ENCODE results near the gene SRPRB.

The SRPRB gene

DNA sequence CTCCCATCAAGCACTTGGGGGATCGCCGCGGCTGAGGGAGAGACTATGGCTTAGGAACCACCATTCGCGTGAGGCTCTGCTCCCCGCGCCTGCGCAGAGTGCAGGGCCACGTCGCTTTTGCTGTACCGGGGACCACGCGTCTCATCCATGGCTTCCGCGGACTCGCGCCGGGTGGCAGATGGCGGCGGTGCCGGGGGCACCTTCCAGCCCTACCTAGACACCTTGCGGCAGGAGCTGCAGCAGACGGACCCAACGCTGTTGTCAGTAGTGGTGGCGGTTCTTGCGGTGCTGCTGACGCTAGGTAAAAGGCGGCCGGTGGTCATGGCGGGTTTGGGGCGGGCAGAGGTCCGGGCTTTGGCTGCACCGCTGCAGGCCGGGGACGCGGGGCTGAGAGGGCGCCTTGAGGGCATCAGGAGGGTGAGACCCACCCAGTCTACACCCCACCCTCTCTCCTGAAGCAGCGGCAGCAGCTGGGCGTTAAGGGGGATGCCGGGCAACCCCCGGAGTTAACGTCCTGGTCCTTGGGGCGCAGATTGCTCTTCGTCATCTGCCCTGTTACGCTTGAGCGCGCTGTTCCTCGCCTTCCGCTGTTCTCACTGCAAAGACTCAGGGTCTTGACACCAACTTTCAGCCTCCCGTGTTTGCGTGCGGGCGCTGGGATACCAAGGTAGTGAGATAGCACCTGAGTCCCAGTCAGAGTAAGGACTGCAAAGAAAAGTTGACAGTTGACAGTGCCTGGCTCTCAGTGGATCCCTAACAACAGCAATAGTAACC lies at the start of gene SRPRB:
TSS of gene SRPRB (plus strand) at position 114 of the 774 bp plus-strand sequence. CDS start at position 148, 34 bp downstream.
- peak; percentile 95 for DNase-seq (ENCODE audit: low read depth)

DNA sequence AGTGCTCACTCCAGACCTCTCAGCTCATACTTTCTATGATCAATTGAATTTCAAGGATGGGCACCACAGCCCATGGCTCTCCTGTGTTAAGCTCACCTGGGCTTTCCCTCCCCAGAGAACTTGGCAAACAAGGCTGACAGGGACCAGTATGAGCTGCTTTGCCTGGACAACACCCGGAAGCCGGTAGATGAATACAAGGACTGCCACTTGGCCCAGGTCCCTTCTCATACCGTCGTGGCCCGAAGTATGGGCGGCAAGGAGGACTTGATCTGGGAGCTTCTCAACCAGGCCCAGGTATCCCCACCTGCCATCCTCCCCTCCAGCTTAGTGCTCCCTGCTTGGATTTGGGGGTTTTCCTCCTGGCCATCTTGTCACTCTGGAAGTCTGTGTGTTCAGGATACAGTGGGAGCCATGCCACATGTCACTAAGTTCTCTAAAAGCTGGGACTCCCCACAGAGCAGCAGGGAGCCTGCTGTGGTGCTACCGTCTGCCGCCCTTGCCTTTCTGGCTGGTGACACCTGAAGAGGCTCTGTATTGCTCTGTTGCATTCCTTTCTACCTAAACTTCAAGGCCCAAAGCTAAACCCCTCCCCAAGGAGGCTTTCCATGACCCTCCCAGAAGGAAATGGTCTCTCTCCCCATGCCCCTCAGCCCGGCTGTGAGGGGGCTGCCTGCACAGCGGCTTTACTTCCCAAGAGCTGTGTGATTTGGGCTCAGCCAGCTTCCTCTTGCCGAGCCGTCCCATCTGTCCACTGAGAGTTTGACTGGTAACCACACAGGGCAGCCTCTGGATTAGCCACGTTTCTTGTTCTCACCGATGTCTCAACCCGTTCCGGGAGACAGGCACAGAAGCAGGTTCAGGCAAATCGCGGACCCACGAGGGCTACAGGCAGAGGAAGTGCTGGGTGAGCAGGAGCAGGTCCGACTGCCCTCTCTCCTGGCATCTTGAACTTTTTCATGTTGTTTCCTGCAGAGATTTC lies 48.6 kb upstream of the SRPRB start:
- DNase-seq (ENCODE audit: low read depth) = no peak

- DNase-seq (ENCODE audit: low read depth) = no peak
These were observed 47.7 kb upstream of the SRPRB start for GRCh38 chr3:133757701-133758567.

DNA sequence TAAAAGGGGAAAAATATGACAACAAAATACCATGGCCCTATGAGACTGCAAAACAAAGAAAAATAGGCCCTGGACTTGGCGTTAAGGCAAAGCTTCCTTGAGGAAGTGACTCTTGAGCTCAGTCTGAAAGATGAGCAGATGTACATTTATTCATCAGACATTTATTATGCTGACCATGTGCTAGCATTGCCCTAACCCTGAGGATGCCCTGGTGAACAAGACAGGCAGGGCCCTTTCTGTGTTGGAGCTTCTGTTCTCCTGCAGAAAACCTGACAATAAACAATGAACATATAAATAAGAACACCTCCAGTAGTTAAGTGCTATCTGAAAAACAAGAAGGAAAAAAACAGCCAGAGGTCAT lies 47.1 kb upstream of the SRPRB start:
- DNase-seq (ENCODE audit: low read depth) = no peak

- no peak for DNase-seq (ENCODE audit: low read depth)
These were observed 46.5 kb upstream of the SRPRB start for GRCh38 chr3:133758964-133759739.

- no peak for DNase-seq (ENCODE audit: low read depth)
These were observed 45.8 kb upstream of the SRPRB start for GRCh38 chr3:133759740-133760305.

DNA sequence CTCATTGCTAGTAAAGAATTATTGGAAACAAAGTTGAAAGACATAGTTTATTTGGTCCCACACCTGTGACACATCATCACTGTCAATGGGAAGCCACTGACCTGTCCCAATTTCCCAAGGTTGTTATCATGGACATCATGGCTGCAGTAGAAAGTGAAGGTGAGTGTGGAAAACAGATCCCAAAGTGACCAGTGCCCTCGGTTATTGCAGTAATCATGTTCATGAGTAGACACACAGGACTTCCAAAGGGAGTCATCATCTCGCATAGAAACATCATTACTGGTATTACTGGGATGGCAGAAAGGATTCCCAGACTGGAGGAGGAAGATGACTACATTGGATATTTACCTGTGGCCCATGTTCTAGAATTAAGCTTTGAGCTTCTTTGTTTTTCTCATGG lies 44.7 kb upstream of the SRPRB start:
- DNase-seq (ENCODE audit: low read depth) = no peak

- no peak for DNase-seq (ENCODE audit: low read depth)
These were observed 43.8 kb upstream of the SRPRB start for GRCh38 chr3:133761605-133762484.

- no peak for DNase-seq (ENCODE audit: low read depth)
These were observed 43.1 kb upstream of the SRPRB start for GRCh38 chr3:133762539-133762938.

GRCh38 chr3:133763797-133764683 lies 41.6 kb upstream of the SRPRB start:
- DNase-seq (ENCODE audit: low read depth) = no peak

GRCh38 chr3:133765256-133765655 lies 40.4 kb upstream of the SRPRB start:
- DNase-seq (ENCODE audit: low read depth) = no peak

DNA sequence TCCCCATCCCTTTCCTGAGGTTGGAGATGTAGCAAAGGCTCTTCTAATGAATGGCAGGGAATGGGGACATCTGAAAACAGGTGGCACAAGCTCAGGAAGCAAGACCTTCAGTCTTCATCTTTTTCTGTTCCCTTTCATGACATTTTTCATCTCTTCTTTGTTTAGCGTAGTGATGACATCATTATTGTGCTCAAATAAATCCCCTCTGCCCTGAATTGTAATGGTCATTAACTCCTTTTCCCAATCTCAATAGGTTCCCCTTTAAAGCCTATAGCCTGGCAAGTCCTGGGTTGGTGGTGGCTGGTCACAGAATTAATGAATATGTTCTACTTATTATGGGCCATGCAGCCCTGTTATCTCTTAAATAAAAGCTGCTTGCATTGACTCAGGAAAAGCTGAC lies 38.0 kb upstream of the SRPRB start:
- no peak for DNase-seq (ENCODE audit: low read depth)

- DNase-seq (ENCODE audit: low read depth) = no peak
These were observed 36.1 kb upstream of the SRPRB start for GRCh38 chr3:133769536-133769935.

GRCh38 chr3:133773732-133774131 lies 31.9 kb upstream of the SRPRB start:
- no peak for DNase-seq (ENCODE audit: low read depth)

GRCh38 chr3:133775309-133775708 lies 30.3 kb upstream of the SRPRB start:
- no peak for DNase-seq (ENCODE audit: low read depth)

GRCh38 chr3:133775835-133776234 lies 29.8 kb upstream of the SRPRB start:
- no peak for DNase-seq (ENCODE audit: low read depth)

DNA sequence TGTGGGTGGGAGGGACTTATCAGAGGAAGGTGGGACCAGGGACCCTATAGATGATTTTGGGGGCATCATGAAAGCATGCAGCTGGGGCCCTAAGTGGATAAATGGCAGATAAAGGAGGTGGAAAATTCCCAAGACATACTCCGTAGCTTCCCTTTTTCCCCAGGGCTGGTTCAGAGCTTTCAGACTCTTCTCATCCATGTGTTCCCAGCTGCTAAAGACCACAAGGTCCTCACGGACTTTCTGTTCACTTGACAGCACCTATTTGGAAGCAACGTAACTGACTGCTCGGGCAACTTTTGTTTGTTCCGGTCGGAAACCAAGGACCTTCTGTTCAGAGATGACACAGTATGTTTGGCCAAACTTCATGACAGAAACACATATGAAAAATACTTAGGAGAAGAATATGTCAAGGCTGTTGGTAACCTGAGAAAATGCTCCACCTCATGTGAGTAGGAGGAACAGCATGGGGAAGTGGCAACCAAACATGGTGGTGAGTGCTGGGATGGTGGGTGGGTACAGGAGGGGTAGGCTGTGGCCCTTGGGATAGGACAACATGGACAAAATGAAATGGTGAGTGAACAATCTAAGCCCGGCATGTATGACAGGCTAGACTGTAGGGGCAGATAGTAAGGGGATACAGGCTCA lies 28.7 kb upstream of the SRPRB start:
- no peak for DNase-seq (ENCODE audit: low read depth)

DNA sequence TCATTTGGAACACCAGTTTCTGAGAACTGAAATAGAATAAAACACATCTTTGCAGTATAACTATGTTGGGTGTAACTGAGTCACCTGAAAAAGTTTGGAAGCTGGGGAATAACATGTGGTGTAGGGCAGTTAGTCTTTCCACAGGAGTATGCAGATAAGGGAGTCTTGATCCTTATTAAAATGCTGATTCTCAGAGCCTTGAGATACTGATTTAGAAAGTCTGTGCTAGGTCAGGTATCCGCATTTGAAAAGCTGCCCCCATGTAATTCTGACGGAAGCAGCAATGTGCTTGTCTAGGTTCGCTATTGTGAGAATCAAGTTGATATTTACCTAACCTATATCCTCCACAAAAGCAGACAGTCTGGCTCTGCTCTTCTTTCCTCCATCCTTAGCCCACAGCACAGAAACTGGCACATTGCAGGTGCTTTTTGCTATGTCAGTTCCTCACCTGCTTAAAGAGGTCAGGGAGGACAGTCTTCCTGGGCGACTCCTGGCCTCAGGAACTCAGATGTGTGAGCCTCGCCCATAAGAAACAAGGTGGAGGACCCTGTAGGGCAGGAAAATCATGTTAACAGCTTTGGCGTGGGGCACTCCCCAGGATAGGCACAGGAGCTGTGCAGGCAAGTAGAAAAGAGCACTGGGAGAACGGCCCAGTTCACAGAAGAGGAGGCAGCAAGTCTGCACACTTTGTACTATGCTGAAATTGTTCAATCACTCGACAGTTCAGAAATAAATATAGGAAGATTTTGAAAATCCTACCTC lies 27.6 kb upstream of the SRPRB start:
- no peak for DNase-seq (ENCODE audit: low read depth)
